KOPT-K1 (cell line): ENCODE results near the gene ACTG1.

Experiments used
- H3K27ac ChIP-seq: fragments of 200-600 bp; sonication (generic); 2 replicates; pipeline ENCODE4 v1.5.1; 2016; ENCODE audit warnings: antibody characterized with exemption, mild to moderate bottlenecking, low read depth, low read length; ENCODE audit not compliant: poor library complexity, severe bottlenecking
- H3K36me3 ChIP-seq: fragments of 200-600 bp; sonication (generic); 2 replicates; pipeline ENCODE4 v1.5.1; 2017; ENCODE audit warnings: antibody characterized with exemption, mild to moderate bottlenecking, low read length, moderate library complexity; ENCODE audit not compliant: insufficient read depth
- H3K9me3 ChIP-seq: fragments of 200-600 bp; sonication (generic); 2 replicates; pipeline ENCODE4 v1.5.1; 2017; ENCODE audit warnings: antibody characterized with exemption, low read length, mild to moderate bottlenecking; ENCODE audit not compliant: insufficient read depth, poor library complexity, severe bottlenecking

Gene ACTG1

GRCh38 chr17:81508639-81509206 lies 3.9 kb downstream of the ACTG1 start:
- Histone ChIP-seq H3K9me3 (peaks cover 7% of the 10 kb centered on the region), H3K36me3 (peaks cover 42% of the 10 kb centered on the region), H3K27ac (peak overlapping the region; percentile 72)

- Histone ChIP-seq H3K9me3 (no peaks in the 10 kb centered on the region), H3K27ac (no peak overlapping the region), H3K36me3 (peaks cover 3% of the 10 kb centered on the region)
Observed at GRCh38 chr17:81503619-81504018, 9.0 kb downstream of the ACTG1 start.

- Histone ChIP-seq H3K36me3 (no peaks in the 10 kb centered on the region), H3K9me3 (no peaks in the 10 kb centered on the region), H3K27ac (no peak overlapping the region)
Observed at GRCh38 chr17:81502471-81503017, 10.1 kb downstream of the ACTG1 start.

GRCh38 chr17:81500047-81500446 lies 12.6 kb downstream of the ACTG1 start:
- H3K36me3 ChIP-seq: no peaks in the 10 kb centered on the region
- H3K9me3 ChIP-seq: no peaks in the 10 kb centered on the region
- H3K27ac ChIP-seq: no peak overlapping the region

GRCh38 chr17:81499601-81499970 lies 13.0 kb downstream of the ACTG1 start:
- Histone ChIP-seq H3K36me3 (no peaks in the 10 kb centered on the region), H3K27ac (no peak overlapping the region), H3K9me3 (no peaks in the 10 kb centered on the region)

- no peaks in the 10 kb centered on the region for H3K36me3 ChIP-seq
- no peaks in the 10 kb centered on the region for H3K9me3 ChIP-seq
- H3K27ac ChIP-seq: no peak overlapping the region
Observed at GRCh38 chr17:81498953-81499600, 13.5 kb downstream of the ACTG1 start.

GRCh38 chr17:81494626-81495377 lies 17.8 kb downstream of the ACTG1 start:
- Histone ChIP-seq H3K9me3 (no peaks in the 10 kb centered on the region), H3K36me3 (no peaks in the 10 kb centered on the region), H3K27ac (peak overlapping the region; percentile 64)

GRCh38 chr17:81493198-81494038 lies 19.2 kb downstream of the ACTG1 start:
- H3K9me3 ChIP-seq: no peaks in the 10 kb centered on the region
- no peaks in the 10 kb centered on the region for H3K36me3 ChIP-seq
- H3K27ac ChIP-seq: peak overlapping the region; percentile 37

GRCh38 chr17:81492706-81493105 lies 19.9 kb downstream of the ACTG1 start:
- no peaks in the 10 kb centered on the region for H3K36me3 ChIP-seq
- H3K27ac ChIP-seq: peak overlapping the region; percentile 37
- H3K9me3 ChIP-seq: no peaks in the 10 kb centered on the region

GRCh38 chr17:81492202-81492601 lies 20.4 kb downstream of the ACTG1 start:
- peak overlapping the region; percentile 37 for H3K27ac ChIP-seq
- no peaks in the 10 kb centered on the region for H3K36me3 ChIP-seq
- H3K9me3 ChIP-seq: no peaks in the 10 kb centered on the region

- Histone ChIP-seq H3K36me3 (no peaks in the 10 kb centered on the region), H3K27ac (peak overlapping the region; percentile 37), H3K9me3 (no peaks in the 10 kb centered on the region)
Observed at GRCh38 chr17:81491761-81492160, 20.8 kb downstream of the ACTG1 start.

- Histone ChIP-seq H3K9me3 (no peaks in the 10 kb centered on the region), H3K36me3 (no peaks in the 10 kb centered on the region), H3K27ac (peak overlapping the region; percentile 8)
Observed at GRCh38 chr17:81491181-81491581, 21.4 kb downstream of the ACTG1 start.

GRCh38 chr17:81489998-81490992 lies 22.3 kb downstream of the ACTG1 start:
- H3K36me3 ChIP-seq: no peaks in the 10 kb centered on the region
- H3K9me3 ChIP-seq: no peaks in the 10 kb centered on the region
- H3K27ac ChIP-seq: peak overlapping the region; percentile 98
